GM12878 (cell line): ENCODE data around the gene RAB3C. TPM values are rescaled to one million over a fixed set of nuclear protein-coding genes. Genes with fewer than 3 reads are reported as not detected.

Experiments used
- ATAC-seq: fragments of 200-7000 bp; cut with Tn5 transposase; 3 replicates; pipeline ENCODE4 v1.9.1; 2020; ENCODE audit warnings: mild to moderate bottlenecking, moderate library complexity
- BruUV-seq: library from RNA; stranded (reverse); fragments of 400-500 nt; replicated peaks from 2 replicates; lab custom pipeline; 2021; lab: Mats Ljungman, UMichigan
- CTCF ChIA-PET: fragments of 300-600 bp; sonication (Branson Sonifier 250); formaldehyde crosslinking; extraction: SDS; loops from one replicate; lab custom pipeline; 2021; ENCODE audit warnings: inconsistent platforms; lab: Yijun Ruan, JAX
- POLR2A ChIA-PET: fragments of 350-600 bp; formaldehyde crosslinking; extraction: SDS; loops from one replicate; lab custom pipeline; 2021; ENCODE audit warnings: inconsistent platforms; lab: Charles Lee
- RAD21 ChIA-PET: fragments of 300-600 bp; sonication (Branson Sonifier 250); formaldehyde crosslinking; loops from one replicate; lab custom pipeline; 2023; ENCODE audit warnings: antibody characterized with exemption; ENCODE audit not compliant: unreplicated experiment; lab: Charles Lee
- SMC1A ChIA-PET: fragments of 300-600 bp; sonication (Branson Sonifier 250); formaldehyde crosslinking; loops from one replicate; lab custom pipeline; 2023; ENCODE audit not compliant: unreplicated experiment, uncharacterized antibody; lab: Charles Lee
- DNase-seq: peaks from one replicate; pipeline ENCODE4 v3.0.0-alpha.2; 2011; ENCODE audit warnings: low read depth, low spot score
- FAIRE-seq: peaks from 3 replicates; lab custom pipeline; 2011; peaks lifted over from hg19 to GRCh38; lab: Jason Lieb, UNC
- H2AFZ ChIP-seq: 2 replicates; pipeline ENCODE4 v1.6.0; 2011; ENCODE audit warnings: low read depth, low read length, control low read depth; ENCODE audit not compliant: control insufficient read depth
- H3K27ac ChIP-seq: 2 replicates; pipeline ENCODE4 v1.5.1; 2011; ENCODE audit warnings: control low read depth; ENCODE audit not compliant: control insufficient read depth, insufficient read depth
- H3K27me3 ChIP-seq, 2 experiments: replicated peaks in 1 of 2; 2 replicates each; pipeline versions ENCODE4 v1.6.0 to v1.6.1; 2011; ENCODE audit warnings: low read length in 1 of 2; ENCODE audit not compliant: control insufficient read depth in 2 of 2, insufficient read depth in 2 of 2
- H3K36me3 ChIP-seq, 2 experiments: 2 replicates each; pipeline ENCODE4 v1.5.1; 2011; ENCODE audit warnings: low read length in 1 of 2; ENCODE audit not compliant: control insufficient read depth in 2 of 2, insufficient read depth in 2 of 2
- H3K4me1 ChIP-seq: 2 replicates; pipeline ENCODE4 v1.6.1; 2011; ENCODE audit warnings: mild to moderate bottlenecking, low read length, moderate library complexity, mixed read lengths; ENCODE audit not compliant: control insufficient read depth, insufficient read depth
- H3K4me2 ChIP-seq: 2 replicates; pipeline ENCODE4 v1.6.0; 2011; ENCODE audit warnings: control low read depth; ENCODE audit not compliant: control insufficient read depth, insufficient read depth
- H3K4me3 ChIP-seq: fragments of 200-600 bp; sonication (generic); 2 replicates; pipeline ENCODE4 v1.5.1; 2016
- H3K79me2 ChIP-seq: 2 replicates; pipeline ENCODE4 v1.6.0; 2011; ENCODE audit warnings: low read length; ENCODE audit not compliant: control insufficient read depth, insufficient read depth
- H3K9ac ChIP-seq: 2 replicates; pipeline ENCODE4 v1.8.0; 2011; ENCODE audit warnings: low read length, control low read depth, mixed read lengths; ENCODE audit not compliant: control insufficient read depth, insufficient read depth
- H3K9me3 ChIP-seq: replicated peaks from 3 replicates; pipeline ENCODE4 v1.5.1; 2011; ENCODE audit warnings: mild to moderate bottlenecking, low read length; ENCODE audit not compliant: control insufficient read depth, insufficient read depth
- H4K20me1 ChIP-seq: 2 replicates; pipeline ENCODE4 v1.6.0; 2011; ENCODE audit not compliant: control insufficient read depth, insufficient read depth
- BMI1 ChIP-seq: fragments of 450-650 bp; IDR thresholded peaks from 2 replicates; pipeline ENCODE4 v1.6.1; 2016; ENCODE audit warnings: mild to moderate bottlenecking, moderate library complexity, borderline replicate concordance
- BRCA1 ChIP-seq: IDR thresholded peaks from 2 replicates; pipeline ENCODE4 v1.6.1; 2011; ENCODE audit warnings: low read depth, low read length, improper control_type of control experiment
- CBFB ChIP-seq: IDR thresholded peaks from 2 replicates; pipeline ENCODE4 v1.6.1; 2016; ENCODE audit warnings: antibody characterized with exemption, low read depth
- CHD1 ChIP-seq: IDR thresholded peaks from 2 replicates; pipeline ENCODE4 v1.6.1; 2012; ENCODE audit warnings: low read depth, low read length, improper control_type of control experiment
- NFYA ChIP-seq: IDR thresholded peaks from 2 replicates; pipeline ENCODE4 v1.6.1; 2011; ENCODE audit warnings: low read depth, mild to moderate bottlenecking, low read length, improper control_type of control experiment, borderline replicate concordance
- NR2F1 ChIP-seq: fragments of 450-650 bp; conservative IDR thresholded peaks from 2 replicates; pipeline ENCODE4 v1.6.1; 2017; ENCODE audit warnings: mild to moderate bottlenecking
- SREBF1 ChIP-seq: IDR thresholded peaks from 2 replicates; pipeline ENCODE4 v1.6.1; 2012; ENCODE audit warnings: mild to moderate bottlenecking, low read length
- in situ Hi-C: fragments of 300-500 bp; cut with MboI; formaldehyde crosslinking; loops from 9 replicates; pipeline ENCODE4 v1.14.3; 2018; ENCODE audit warnings: mixed read lengths
- intact Hi-C: fragments of 100-400 bp; cut with micrococcal nuclease; formaldehyde crosslinking; loops from one replicate; pipeline ENCODE4 v1.14.2; 2022; ENCODE audit not compliant: unreplicated experiment
- polyA plus RNA-seq, 11 experiments: library from polyadenylated mRNA; depleted of rRNA in 4 of 11; unstranded in 6 of 11; stranded (reverse) in 5 of 11; fragments of >200 nt; fragmentation: Nextera tagmentation in 4 of 11; fragmentation: Illumina TruSeq in 1 of 11; extraction: Ambion mirVana in 4 of 11; extraction: Trizol in 1 of 11; gene quantifications; 1 replicate in 1 of 11; 2 replicates in 10 of 11; pipeline versions ENCODE4 v1.2.1 to v1.2.3, GENCODE V29; 2011 to 2016; ENCODE audit warnings: inconsistent platforms in 2 of 11, missing spikeins in 2 of 11, low read depth in 1 of 11
- total RNA-seq, 4 experiments: library from RNA; depleted of rRNA in 3 of 4; stranded (reverse); fragments of >200 nt in 3 of 4; fragmentation: Illumina TruSeq in 1 of 4; extraction: Trizol in 1 of 4; gene quantifications; 2 replicates each; pipeline versions ENCODE4 v1.2.1 to v1.2.3, GENCODE V29; 2013 to 2021
- TF ChIP-seq, protein P1 (sequence below): IDR thresholded peaks from 2 replicates; pipeline ENCODE4 v1.6.1; 2011; ENCODE audit warnings: mild to moderate bottlenecking, low read depth, low read length, moderate library complexity; ENCODE audit not compliant: insufficient replicate concordance
- TF ChIP-seq, protein P2 (sequence below): IDR thresholded peaks from 2 replicates; pipeline ENCODE4 v1.6.1; 2011; ENCODE audit warnings: borderline replicate concordance, low read depth, mild to moderate bottlenecking, moderate library complexity, mixed read lengths, low read length; ENCODE audit not compliant: insufficient read depth; ENCODE audit errors: extremely low read length
- TF ChIP-seq, protein P3 (sequence below): IDR thresholded peaks from 2 replicates; pipeline ENCODE4 v1.6.1; 2011; ENCODE audit warnings: low read depth, low read length, improper control_type of control experiment, borderline replicate concordance
- TF ChIP-seq, protein P4 (sequence below): fragments of 450-650 bp; IDR thresholded peaks from 2 replicates; pipeline ENCODE4 v1.6.1; 2017; ENCODE audit warnings: mild to moderate bottlenecking, moderate library complexity
- TF ChIP-seq, protein P5 (sequence below): IDR thresholded peaks from 2 replicates; pipeline ENCODE4 v1.6.1; 2012; ENCODE audit warnings: improper control_type of control experiment, low read depth, low read length; ENCODE audit not compliant: insufficient replicate concordance

Gene RAB3C
- total and polyA plus RNA-seq, 10 of the 15 experiments (the other 5 are each of a cell fraction or from before 2014, with no cell fraction given) = not detected

DNA sequence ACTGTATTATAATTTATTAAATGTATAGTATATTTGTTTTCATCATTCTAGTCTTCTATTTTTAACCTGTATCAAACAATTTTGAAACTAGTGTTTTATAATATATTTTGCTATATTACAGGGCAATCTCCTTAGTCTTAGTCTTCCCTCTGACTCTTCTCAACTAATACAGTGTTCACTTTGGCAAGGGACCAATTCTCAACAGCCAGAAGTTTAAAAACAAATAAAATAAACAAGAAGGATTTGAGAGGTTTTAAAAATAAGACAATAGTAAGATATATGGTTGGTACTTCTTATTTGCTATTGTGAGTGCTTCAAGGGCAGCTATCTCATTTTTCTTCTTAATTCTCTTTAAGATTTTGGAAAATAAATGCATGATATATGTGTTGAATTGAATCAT is 167.2 kb downstream of the RAB3C start:
- Histone ChIP-seq H2AFZ (no peak overlapping the region), H3K9me3 (no peaks in the 10 kb centered on the region), H3K27me3 (no peaks in the 10 kb centered on the region), H3K4me2 (no peak overlapping the region), H4K20me1 (no peaks in the 10 kb centered on the region), H3K4me3 (no peak overlapping the region), H3K27ac (no peak overlapping the region), H3K36me3 (no peaks in the 10 kb centered on the region), H3K4me1 (no peaks in the 10 kb centered on the region), H3K9ac (no peak overlapping the region), H3K79me2 (no peaks in the 10 kb centered on the region)
- RAD21 ChIA-PET = no interaction called here
- CTCF ChIA-PET = no interaction called here
- intact Hi-C loops = no loop called here
- in situ Hi-C loops = no loop called here
- no TSS peak for BruUV-seq
- DNase-seq = no peak
- POLR2A ChIA-PET = no interaction called here
- FAIRE-seq = no peak
- SMC1A ChIA-PET = interaction anchor here (1.5 kb wide), 1 partner anchor 12 kb away, joined by 3 read pairs; no protein-coding TSS in a partner anchor
- ATAC-seq = no peak
- no peak for TF ChIP-seq CHD1
- TF ChIP-seq NFYA = no peak
- no peak for TF ChIP-seq SREBF1
- TF ChIP-seq, protein P1, sequence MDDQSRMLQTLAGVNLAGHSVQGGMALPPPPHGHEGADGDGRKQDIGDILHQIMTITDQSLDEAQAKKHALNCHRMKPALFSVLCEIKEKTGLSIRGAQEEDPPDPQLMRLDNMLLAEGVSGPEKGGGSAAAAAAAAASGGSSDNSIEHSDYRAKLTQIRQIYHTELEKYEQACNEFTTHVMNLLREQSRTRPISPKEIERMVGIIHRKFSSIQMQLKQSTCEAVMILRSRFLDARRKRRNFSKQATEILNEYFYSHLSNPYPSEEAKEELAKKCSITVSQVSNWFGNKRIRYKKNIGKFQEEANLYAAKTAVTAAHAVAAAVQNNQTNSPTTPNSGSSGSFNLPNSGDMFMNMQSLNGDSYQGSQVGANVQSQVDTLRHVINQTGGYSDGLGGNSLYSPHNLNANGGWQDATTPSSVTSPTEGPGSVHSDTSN = no peak
- TF ChIP-seq BMI1 = no peak
- TF ChIP-seq, protein P2, sequence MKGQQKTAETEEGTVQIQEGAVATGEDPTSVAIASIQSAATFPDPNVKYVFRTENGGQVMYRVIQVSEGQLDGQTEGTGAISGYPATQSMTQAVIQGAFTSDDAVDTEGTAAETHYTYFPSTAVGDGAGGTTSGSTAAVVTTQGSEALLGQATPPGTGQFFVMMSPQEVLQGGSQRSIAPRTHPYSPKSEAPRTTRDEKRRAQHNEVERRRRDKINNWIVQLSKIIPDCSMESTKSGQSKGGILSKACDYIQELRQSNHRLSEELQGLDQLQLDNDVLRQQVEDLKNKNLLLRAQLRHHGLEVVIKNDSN = no peak
- TF ChIP-seq, protein P3, sequence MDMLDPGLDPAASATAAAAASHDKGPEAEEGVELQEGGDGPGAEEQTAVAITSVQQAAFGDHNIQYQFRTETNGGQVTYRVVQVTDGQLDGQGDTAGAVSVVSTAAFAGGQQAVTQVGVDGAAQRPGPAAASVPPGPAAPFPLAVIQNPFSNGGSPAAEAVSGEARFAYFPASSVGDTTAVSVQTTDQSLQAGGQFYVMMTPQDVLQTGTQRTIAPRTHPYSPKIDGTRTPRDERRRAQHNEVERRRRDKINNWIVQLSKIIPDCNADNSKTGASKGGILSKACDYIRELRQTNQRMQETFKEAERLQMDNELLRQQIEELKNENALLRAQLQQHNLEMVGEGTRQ = no peak
- no peak for TF ChIP-seq NR2F1
- TF ChIP-seq, protein P4, sequence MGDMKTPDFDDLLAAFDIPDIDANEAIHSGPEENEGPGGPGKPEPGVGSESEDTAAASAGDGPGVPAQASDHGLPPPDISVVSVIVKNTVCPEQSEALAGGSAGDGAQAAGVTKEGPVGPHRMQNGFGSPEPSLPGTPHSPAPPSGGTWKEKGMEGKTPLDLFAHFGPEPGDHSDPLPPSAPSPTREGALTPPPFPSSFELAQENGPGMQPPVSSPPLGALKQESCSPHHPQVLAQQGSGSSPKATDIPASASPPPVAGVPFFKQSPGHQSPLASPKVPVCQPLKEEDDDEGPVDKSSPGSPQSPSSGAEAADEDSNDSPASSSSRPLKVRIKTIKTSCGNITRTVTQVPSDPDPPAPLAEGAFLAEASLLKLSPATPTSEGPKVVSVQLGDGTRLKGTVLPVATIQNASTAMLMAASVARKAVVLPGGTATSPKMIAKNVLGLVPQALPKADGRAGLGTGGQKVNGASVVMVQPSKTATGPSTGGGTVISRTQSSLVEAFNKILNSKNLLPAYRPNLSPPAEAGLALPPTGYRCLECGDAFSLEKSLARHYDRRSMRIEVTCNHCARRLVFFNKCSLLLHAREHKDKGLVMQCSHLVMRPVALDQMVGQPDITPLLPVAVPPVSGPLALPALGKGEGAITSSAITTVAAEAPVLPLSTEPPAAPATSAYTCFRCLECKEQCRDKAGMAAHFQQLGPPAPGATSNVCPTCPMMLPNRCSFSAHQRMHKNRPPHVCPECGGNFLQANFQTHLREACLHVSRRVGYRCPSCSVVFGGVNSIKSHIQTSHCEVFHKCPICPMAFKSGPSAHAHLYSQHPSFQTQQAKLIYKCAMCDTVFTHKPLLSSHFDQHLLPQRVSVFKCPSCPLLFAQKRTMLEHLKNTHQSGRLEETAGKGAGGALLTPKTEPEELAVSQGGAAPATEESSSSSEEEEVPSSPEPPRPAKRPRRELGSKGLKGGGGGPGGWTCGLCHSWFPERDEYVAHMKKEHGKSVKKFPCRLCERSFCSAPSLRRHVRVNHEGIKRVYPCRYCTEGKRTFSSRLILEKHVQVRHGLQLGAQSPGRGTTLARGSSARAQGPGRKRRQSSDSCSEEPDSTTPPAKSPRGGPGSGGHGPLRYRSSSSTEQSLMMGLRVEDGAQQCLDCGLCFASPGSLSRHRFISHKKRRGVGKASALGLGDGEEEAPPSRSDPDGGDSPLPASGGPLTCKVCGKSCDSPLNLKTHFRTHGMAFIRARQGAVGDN = no peak
- no peak for TF ChIP-seq CBFB
- no peak for TF ChIP-seq BRCA1
- TF ChIP-seq, protein P5, sequence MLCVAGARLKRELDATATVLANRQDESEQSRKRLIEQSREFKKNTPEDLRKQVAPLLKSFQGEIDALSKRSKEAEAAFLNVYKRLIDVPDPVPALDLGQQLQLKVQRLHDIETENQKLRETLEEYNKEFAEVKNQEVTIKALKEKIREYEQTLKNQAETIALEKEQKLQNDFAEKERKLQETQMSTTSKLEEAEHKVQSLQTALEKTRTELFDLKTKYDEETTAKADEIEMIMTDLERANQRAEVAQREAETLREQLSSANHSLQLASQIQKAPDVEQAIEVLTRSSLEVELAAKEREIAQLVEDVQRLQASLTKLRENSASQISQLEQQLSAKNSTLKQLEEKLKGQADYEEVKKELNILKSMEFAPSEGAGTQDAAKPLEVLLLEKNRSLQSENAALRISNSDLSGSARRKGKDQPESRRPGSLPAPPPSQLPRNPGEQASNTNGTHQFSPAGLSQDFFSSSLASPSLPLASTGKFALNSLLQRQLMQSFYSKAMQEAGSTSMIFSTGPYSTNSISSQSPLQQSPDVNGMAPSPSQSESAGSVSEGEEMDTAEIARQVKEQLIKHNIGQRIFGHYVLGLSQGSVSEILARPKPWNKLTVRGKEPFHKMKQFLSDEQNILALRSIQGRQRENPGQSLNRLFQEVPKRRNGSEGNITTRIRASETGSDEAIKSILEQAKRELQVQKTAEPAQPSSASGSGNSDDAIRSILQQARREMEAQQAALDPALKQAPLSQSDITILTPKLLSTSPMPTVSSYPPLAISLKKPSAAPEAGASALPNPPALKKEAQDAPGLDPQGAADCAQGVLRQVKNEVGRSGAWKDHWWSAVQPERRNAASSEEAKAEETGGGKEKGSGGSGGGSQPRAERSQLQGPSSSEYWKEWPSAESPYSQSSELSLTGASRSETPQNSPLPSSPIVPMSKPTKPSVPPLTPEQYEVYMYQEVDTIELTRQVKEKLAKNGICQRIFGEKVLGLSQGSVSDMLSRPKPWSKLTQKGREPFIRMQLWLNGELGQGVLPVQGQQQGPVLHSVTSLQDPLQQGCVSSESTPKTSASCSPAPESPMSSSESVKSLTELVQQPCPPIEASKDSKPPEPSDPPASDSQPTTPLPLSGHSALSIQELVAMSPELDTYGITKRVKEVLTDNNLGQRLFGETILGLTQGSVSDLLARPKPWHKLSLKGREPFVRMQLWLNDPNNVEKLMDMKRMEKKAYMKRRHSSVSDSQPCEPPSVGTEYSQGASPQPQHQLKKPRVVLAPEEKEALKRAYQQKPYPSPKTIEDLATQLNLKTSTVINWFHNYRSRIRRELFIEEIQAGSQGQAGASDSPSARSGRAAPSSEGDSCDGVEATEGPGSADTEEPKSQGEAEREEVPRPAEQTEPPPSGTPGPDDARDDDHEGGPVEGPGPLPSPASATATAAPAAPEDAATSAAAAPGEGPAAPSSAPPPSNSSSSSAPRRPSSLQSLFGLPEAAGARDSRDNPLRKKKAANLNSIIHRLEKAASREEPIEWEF = no peak
